HepG2 (cell line): ENCODE results near the gene ZNF544. TPM values are rescaled to one million over a fixed set of nuclear protein-coding genes. Genes with fewer than 3 reads are reported as not detected.

Experiments
- ATAC-seq: fragments of 200-7000 bp; cut with Tn5 transposase; 3 replicates; pipeline ENCODE4 v1.9.1; 2020; ENCODE audit warnings: mild to moderate bottlenecking, moderate library complexity
- BruUV-seq: library from RNA; stranded (reverse); fragments of 400-500 nt; replicated peaks from 2 replicates; lab custom pipeline; 2021; lab: Mats Ljungman, UMichigan
- CTCF ChIA-PET: fragments of 300-600 bp; formaldehyde crosslinking; extraction: SDS; loops from one replicate; lab custom pipeline; 2021; ENCODE audit warnings: low total read pairs, inconsistent platforms, low intra/inter-chr PET ratio; lab: Yijun Ruan, JAX
- POLR2A ChIA-PET: fragments of 350-600 bp; sonication (Branson Sonifier 250); formaldehyde crosslinking; loops from one replicate; lab custom pipeline; 2020; ENCODE audit warnings: antibody characterized with exemption, inconsistent platforms; lab: Yijun Ruan, JAX
- DNase-seq: peaks from one replicate; pipeline ENCODE4 v3.0.0-alpha.2; 2015; ENCODE audit warnings: low spot score
- FAIRE-seq: peaks from 3 replicates; lab custom pipeline; 2011; peaks lifted over from hg19 to GRCh38; lab: Jason Lieb, UNC
- H2AFZ ChIP-seq: one replicate; pipeline ENCODE4 v1.6.1; 2011; ENCODE audit warnings: low read length, inconsistent platforms
- H3K27ac ChIP-seq: fragments of 300-600 bp; 3 replicates; pipeline ENCODE4 v1.8.0; 2011; ENCODE audit warnings: mixed run types, mild to moderate bottlenecking, mixed read lengths, low read length, inconsistent platforms; ENCODE audit not compliant: insufficient read depth; ENCODE audit errors: extremely low read length
- H3K27me3 ChIP-seq, 2 experiments: fragments of 200-600 bp in 1 of 2; 2 replicates in 1 of 2; 3 replicates in 1 of 2; pipeline versions ENCODE4 v1.6.0 to v1.8.0; 2011; ENCODE audit warnings: low read length in 2 of 2, mild to moderate bottlenecking in 2 of 2, moderate library complexity in 2 of 2, inconsistent platforms in 1 of 2; ENCODE audit not compliant: insufficient read depth in 2 of 2, control insufficient read depth in 1 of 2
- H3K36me3 ChIP-seq, 2 experiments: fragments of 200-600 bp in 1 of 2; replicated peaks in 1 of 2; 2 replicates in 1 of 2; 3 replicates in 1 of 2; pipeline versions ENCODE4 v1.5.1 to v1.8.0; 2011; ENCODE audit warnings: low read length in 2 of 2, inconsistent platforms in 1 of 2; ENCODE audit not compliant: insufficient read depth in 2 of 2, control insufficient read depth in 1 of 2
- H3K4me1 ChIP-seq: 2 replicates; pipeline ENCODE4 v1.5.1; 2012; ENCODE audit warnings: low read length, inconsistent platforms; ENCODE audit not compliant: insufficient read depth
- H3K4me2 ChIP-seq: 2 replicates; pipeline ENCODE4 v1.6.0; 2011; ENCODE audit warnings: low read depth, low read length, inconsistent platforms
- H3K4me3 ChIP-seq, 3 experiments: fragments of 200-600 bp in 1 of 3; sonication (generic), shearing (Covaris generic) in 1 of 3; replicated peaks in 1 of 3; 2 replicates each; pipeline ENCODE4 v1.5.1; 2011 to 2016; ENCODE audit warnings: low read length in 3 of 3, inconsistent platforms in 2 of 3, low read depth in 2 of 3, mild to moderate bottlenecking in 2 of 3, control low read depth in 1 of 3, mixed read lengths in 1 of 3; ENCODE audit not compliant: insufficient read depth in 1 of 3
- H3K79me2 ChIP-seq: one replicate; pipeline ENCODE4 v1.6.1; 2011; ENCODE audit warnings: low read length, inconsistent platforms; ENCODE audit not compliant: insufficient read depth
- H3K9ac ChIP-seq: 2 replicates; pipeline ENCODE4 v1.6.0; 2011; ENCODE audit warnings: mild to moderate bottlenecking, low read depth, low read length, inconsistent platforms; ENCODE audit not compliant: insufficient read depth
- H3K9me3 ChIP-seq: 2 replicates; pipeline ENCODE4 v1.5.1; 2012; ENCODE audit warnings: mild to moderate bottlenecking, low read length
- H4K20me1 ChIP-seq: 2 replicates; pipeline ENCODE4 v1.6.0; 2011; ENCODE audit warnings: inconsistent platforms, mild to moderate bottlenecking, low read length, moderate library complexity; ENCODE audit not compliant: insufficient read depth
- ARNT2 ChIP-seq: sonication (generic); formaldehyde crosslinking; IDR thresholded peaks from 2 replicates; pipeline ENCODE4 v1.8.0; 2022; ENCODE audit warnings: mild to moderate bottlenecking, low read depth, missing genetic modification reagents, moderate library complexity
- ETV5 ChIP-seq: IDR thresholded peaks from 2 replicates; pipeline ENCODE4 v1.6.1; 2018; ENCODE audit warnings: missing biosample characterization, missing genetic modification reagents, inconsistent platforms, borderline replicate concordance
- FLYWCH1 ChIP-seq: sonication (generic); formaldehyde crosslinking; IDR thresholded peaks from 2 replicates; pipeline ENCODE4 v1.8.1; 2023; ENCODE audit warnings: mild to moderate bottlenecking, missing genetic modification reagents
- FOXJ3 ChIP-seq: sonication (generic); formaldehyde crosslinking; IDR thresholded peaks from 2 replicates; pipeline ENCODE4 v1.4.0; 2020; ENCODE audit warnings: missing genetic modification reagents, mild to moderate bottlenecking, borderline replicate concordance
- FUBP1 ChIP-seq: sonication (generic); formaldehyde crosslinking; IDR thresholded peaks from 2 replicates; pipeline ENCODE4 v1.5.1; 2020; ENCODE audit warnings: missing genetic modification reagents, mild to moderate bottlenecking, borderline replicate concordance
- HIVEP1 ChIP-seq: sonication (generic); formaldehyde crosslinking; IDR thresholded peaks from 2 replicates; pipeline ENCODE4 v1.4.0; 2020; ENCODE audit warnings: mild to moderate bottlenecking, missing genetic modification reagents
- NFKB2 ChIP-seq: sonication (generic); formaldehyde crosslinking; IDR thresholded peaks from 2 replicates; pipeline ENCODE4 v1.4.0; 2020; ENCODE audit warnings: missing genetic modification reagents, borderline replicate concordance
- RNF2 ChIP-seq: fragments of 450-650 bp; conservative IDR thresholded peaks from 2 replicates; pipeline ENCODE4 v1.6.1; 2016; ENCODE audit warnings: low read depth
- SOX6 ChIP-seq, 2 experiments: fragments of 450-650 bp in 1 of 2; sonication (generic) in 1 of 2; formaldehyde crosslinking in 1 of 2; IDR thresholded peaks; 2 replicates each; pipeline versions ENCODE4 v1.4.0 to v1.6.1; 2017 to 2020; ENCODE audit warnings: antibody characterized with exemption in 1 of 2, mild to moderate bottlenecking in 1 of 2, missing genetic modification reagents in 1 of 2
- ZFP91 ChIP-seq: sonication (generic); formaldehyde crosslinking; IDR thresholded peaks from 2 replicates; pipeline ENCODE4 v1.9.0; 2022; ENCODE audit warnings: missing genetic modification reagents, mild to moderate bottlenecking, borderline replicate concordance
- ZNF207 ChIP-seq: fragments of 450-650 bp; IDR thresholded peaks from 2 replicates; pipeline ENCODE4 v1.6.1; 2016; ENCODE audit warnings: antibody characterized with exemption, borderline replicate concordance
- ZNF260 ChIP-seq: sonication (generic); formaldehyde crosslinking; IDR thresholded peaks from 2 replicates; pipeline ENCODE4 v1.4.0; 2020; ENCODE audit warnings: missing genetic modification reagents, low read depth, mild to moderate bottlenecking, borderline replicate concordance
- WGBS: methylation state at CpG from one replicate; pipeline ENCODE4 v1.1.6; 2017; ENCODE audit warnings: low lambda C conversion rate; 5-methylcytosine and 5-hydroxymethylcytosine counted together
- in situ Hi-C: cut with HindIII; loops from 2 replicates; pipeline ENCODE4 v1.10.0; 2017; ENCODE audit warnings: low pct_unique_long_range_greater_than_20kb; ENCODE audit not compliant: extremely low pct_ligation_motif_present
- intact Hi-C: fragments of 100-400 bp; cut with micrococcal nuclease; formaldehyde crosslinking; loops from one replicate; pipeline ENCODE4 v1.10.0; 2022; ENCODE audit not compliant: unreplicated experiment
- polyA plus RNA-seq, 8 experiments: library from polyadenylated mRNA; depleted of rRNA in 3 of 8; stranded (reverse) in 7 of 8; unstranded in 1 of 8; fragments of >200 nt; fragmentation: Illumina TruSeq in 4 of 8; extraction: Trizol in 4 of 8; gene quantifications; 2 replicates each; pipeline versions ENCODE4 v1.2.1 to v1.2.3, GENCODE V29; 2011 to 2016; ENCODE audit warnings: low read depth in 4 of 8, missing spikeins in 1 of 8, mixed read lengths in 1 of 8; ENCODE audit not compliant: insufficient read depth in 1 of 8
- total RNA-seq, 5 experiments: library from RNA; depleted of rRNA; stranded (reverse); fragments of >200 nt; fragmentation: Illumina TruSeq; extraction: Trizol; gene quantifications; 2 replicates each; pipeline ENCODE4 v1.2.3, GENCODE V29; 2016; ENCODE audit warnings: low read depth in 1 of 5
- TF ChIP-seq, protein P1 (sequence below): sonication (generic); formaldehyde crosslinking; IDR thresholded peaks from 2 replicates; pipeline ENCODE4 v1.4.0; 2020; ENCODE audit warnings: mild to moderate bottlenecking, missing genetic modification reagents
- TF ChIP-seq, protein P2 (sequence below): sonication (generic); formaldehyde crosslinking; conservative IDR thresholded peaks from 2 replicates; pipeline ENCODE4 v1.8.0; 2022; ENCODE audit warnings: mild to moderate bottlenecking, moderate library complexity, missing genetic modification reagents
- TF ChIP-seq, protein P3 (sequence below): sonication (generic); formaldehyde crosslinking; IDR thresholded peaks from 2 replicates; pipeline ENCODE4 v1.8.0; 2022; ENCODE audit warnings: mild to moderate bottlenecking, missing genetic modification reagents, moderate library complexity

The ZNF544 gene
- total and polyA plus RNA-seq, 2 of the 13 experiments (the other 11 are each of a cell fraction or from before 2014, with no cell fraction given): 13.1 to 17.0 TPM

DNA sequence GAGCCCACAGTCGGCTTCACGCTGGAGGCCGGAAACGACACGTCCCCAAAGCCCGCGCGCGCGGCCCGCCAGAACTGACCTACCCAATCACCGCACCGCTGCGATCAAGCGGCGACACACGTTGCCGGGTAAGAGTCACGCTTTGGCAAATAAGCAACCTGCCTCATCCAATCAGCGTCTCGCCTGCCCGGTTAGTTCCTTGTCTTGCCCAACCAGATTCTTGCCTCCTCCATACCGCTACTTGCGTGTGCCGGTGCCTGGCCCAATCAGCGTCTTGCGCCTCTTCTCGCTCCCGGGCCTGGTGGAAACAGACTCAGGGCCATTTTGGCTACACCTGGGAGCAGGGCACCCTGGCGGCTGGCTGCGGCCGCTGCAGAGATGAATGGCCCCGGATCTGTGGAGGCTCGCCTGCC, 11.6 kb upstream of the ZNF544 start:
- TF ChIP-seq ETV5 (no peak), FLYWCH1 (no peak), ZFP91 (no peak), RNF2 (no peak), HIVEP1 (no peak), NFKB2 (CRISPR knock-in tag) (no peak), ZNF207 (no peak), ZNF260 (CRISPR knock-in tag) (no peak), FOXJ3 (CRISPR knock-in tag) (no peak), SOX6 (IDR thresholded peaks at IDR 0.05) (no peak), SOX6 (CRISPR knock-in tag; IDR thresholded peaks at IDR 0.05) (no peak), FUBP1 (CRISPR knock-in tag) (no peak), ARNT2 (no peak)
- TF ChIP-seq, protein P1, sequence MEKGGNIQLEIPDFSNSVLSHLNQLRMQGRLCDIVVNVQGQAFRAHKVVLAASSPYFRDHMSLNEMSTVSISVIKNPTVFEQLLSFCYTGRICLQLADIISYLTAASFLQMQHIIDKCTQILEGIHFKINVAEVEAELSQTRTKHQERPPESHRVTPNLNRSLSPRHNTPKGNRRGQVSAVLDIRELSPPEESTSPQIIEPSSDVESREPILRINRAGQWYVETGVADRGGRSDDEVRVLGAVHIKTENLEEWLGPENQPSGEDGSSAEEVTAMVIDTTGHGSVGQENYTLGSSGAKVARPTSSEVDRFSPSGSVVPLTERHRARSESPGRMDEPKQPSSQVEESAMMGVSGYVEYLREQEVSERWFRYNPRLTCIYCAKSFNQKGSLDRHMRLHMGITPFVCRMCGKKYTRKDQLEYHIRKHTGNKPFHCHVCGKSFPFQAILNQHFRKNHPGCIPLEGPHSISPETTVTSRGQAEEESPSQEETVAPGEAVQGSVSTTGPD (CRISPR knock-in tag): no peak
- TF ChIP-seq, protein P2, sequence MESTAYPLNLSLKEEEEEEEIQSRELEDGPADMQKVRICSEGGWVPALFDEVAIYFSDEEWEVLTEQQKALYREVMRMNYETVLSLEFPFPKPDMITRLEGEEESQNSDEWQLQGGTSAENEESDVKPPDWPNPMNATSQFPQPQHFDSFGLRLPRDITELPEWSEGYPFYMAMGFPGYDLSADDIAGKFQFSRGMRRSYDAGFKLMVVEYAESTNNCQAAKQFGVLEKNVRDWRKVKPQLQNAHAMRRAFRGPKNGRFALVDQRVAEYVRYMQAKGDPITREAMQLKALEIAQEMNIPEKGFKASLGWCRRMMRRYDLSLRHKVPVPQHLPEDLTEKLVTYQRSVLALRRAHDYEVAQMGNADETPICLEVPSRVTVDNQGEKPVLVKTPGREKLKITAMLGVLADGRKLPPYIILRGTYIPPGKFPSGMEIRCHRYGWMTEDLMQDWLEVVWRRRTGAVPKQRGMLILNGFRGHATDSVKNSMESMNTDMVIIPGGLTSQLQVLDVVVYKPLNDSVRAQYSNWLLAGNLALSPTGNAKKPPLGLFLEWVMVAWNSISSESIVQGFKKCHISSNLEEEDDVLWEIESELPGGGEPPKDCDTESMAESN (CRISPR knock-in tag): no peak
- TF ChIP-seq, protein P3, sequence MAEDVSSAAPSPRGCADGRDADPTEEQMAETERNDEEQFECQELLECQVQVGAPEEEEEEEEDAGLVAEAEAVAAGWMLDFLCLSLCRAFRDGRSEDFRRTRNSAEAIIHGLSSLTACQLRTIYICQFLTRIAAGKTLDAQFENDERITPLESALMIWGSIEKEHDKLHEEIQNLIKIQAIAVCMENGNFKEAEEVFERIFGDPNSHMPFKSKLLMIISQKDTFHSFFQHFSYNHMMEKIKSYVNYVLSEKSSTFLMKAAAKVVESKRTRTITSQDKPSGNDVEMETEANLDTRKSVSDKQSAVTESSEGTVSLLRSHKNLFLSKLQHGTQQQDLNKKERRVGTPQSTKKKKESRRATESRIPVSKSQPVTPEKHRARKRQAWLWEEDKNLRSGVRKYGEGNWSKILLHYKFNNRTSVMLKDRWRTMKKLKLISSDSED: no peak
- no peaks in the 10 kb centered on the region for H3K4me1 ChIP-seq
- no peaks in the 10 kb centered on the region for H4K20me1 ChIP-seq
- no peaks in the 10 kb centered on the region for H3K79me2 ChIP-seq
- 93% methylated on average over 34 of the region's 34 CpGs for WGBS
- CTCF ChIA-PET: no interaction called here
- no TSS peak for BruUV-seq
- ATAC-seq (no peak), FAIRE-seq (no peak), DNase-seq (no peak)
- H3K27ac ChIP-seq: no peak overlapping the region
- no peaks in the 10 kb centered on the region for H3K27me3 ChIP-seq
- H3K9me3 ChIP-seq: peaks cover 74% of the 10 kb centered on the region
- intact Hi-C loops: no loop called here
- no peak overlapping the region for H3K4me3 ChIP-seq
- no peak overlapping the region for H2AFZ ChIP-seq
- in situ Hi-C loops: no loop called here
- H3K36me3 ChIP-seq: peaks cover 8 to 18% of the 10 kb centered on the region in 2 experiments; a peak in 4 of 5 replicates
- H3K4me2 ChIP-seq: no peak overlapping the region
- POLR2A ChIA-PET: no interaction called here
- H3K9ac ChIP-seq: no peak overlapping the region
